ENCODE results near the gene ITGB2.
A peak's percentile ranks its signal among the peaks of the same experiment; 100 is the strongest.

Gene ITGB2

GRCh38 chr21:44897326-44898010 is 23.2 kb downstream of the ITGB2 start:
- no peak for DNase-seq (ENCODE audit: low spot score)

GRCh38 chr21:44896561-44897286 is 24.0 kb downstream of the ITGB2 start:
- DNase-seq (ENCODE audit: low spot score), result no peak

- no peak for DNase-seq (ENCODE audit: low spot score)
Observed at GRCh38 chr21:44895859-44896258, 24.8 kb downstream of the ITGB2 start.

- no peak for DNase-seq (ENCODE audit: low spot score)
Observed at GRCh38 chr21:44894687-44895302, 25.9 kb downstream of the ITGB2 start.

GRCh38 chr21:44893948-44894656 is 26.6 kb downstream of the ITGB2 start:
- no peak for DNase-seq (ENCODE audit: low spot score)

GRCh38 chr21:44893278-44893556 is 27.5 kb downstream of the ITGB2 start:
- DNase-seq (ENCODE audit: low spot score), result no peak

- DNase-seq (ENCODE audit: low spot score), result peak; percentile 48
Observed at GRCh38 chr21:44892536-44893277, 28.0 kb downstream of the ITGB2 start.

- no peak for DNase-seq (ENCODE audit: low spot score)
Observed at GRCh38 chr21:44892095-44892494, 28.6 kb downstream of the ITGB2 start.

- no peak for DNase-seq (ENCODE audit: low spot score)
Observed at GRCh38 chr21:44891631-44892031, 29.1 kb downstream of the ITGB2 start.

- no peak for DNase-seq (ENCODE audit: low spot score)
Observed at GRCh38 chr21:44890961-44891541, 29.6 kb downstream of the ITGB2 start.

- DNase-seq (ENCODE audit: low spot score), result no peak
Observed at GRCh38 chr21:44890338-44890931, 30.3 kb downstream of the ITGB2 start.

- no peak for DNase-seq (ENCODE audit: low spot score)
Observed at GRCh38 chr21:44889625-44890337, 30.9 kb downstream of the ITGB2 start.

- DNase-seq (ENCODE audit: low spot score), result no peak
Observed at GRCh38 chr21:44888581-44889550, 31.8 kb downstream of the ITGB2 start.

GRCh38 chr21:44887807-44888580 is 32.7 kb downstream of the ITGB2 start:
- no peak for DNase-seq (ENCODE audit: low spot score)

GRCh38 chr21:44887126-44887806 is 33.4 kb downstream of the ITGB2 start:
- DNase-seq (ENCODE audit: low spot score), result no peak

GRCh38 chr21:44886113-44887075 is 34.3 kb downstream of the ITGB2 start:
- no peak for DNase-seq (ENCODE audit: low spot score)

- no peak for DNase-seq (ENCODE audit: low spot score)
Observed at GRCh38 chr21:44885615-44886014, 35.1 kb downstream of the ITGB2 start.

Data from LoVo (cell line).